ENCODE measurements around the gene KLF1. TPM values are rescaled to one million over a fixed set of nuclear protein-coding genes. Genes with fewer than 3 reads are reported as not detected.

Gene KLF1
- total RNA-seq, 1 donor from 2014 or later = not detected

DNA sequence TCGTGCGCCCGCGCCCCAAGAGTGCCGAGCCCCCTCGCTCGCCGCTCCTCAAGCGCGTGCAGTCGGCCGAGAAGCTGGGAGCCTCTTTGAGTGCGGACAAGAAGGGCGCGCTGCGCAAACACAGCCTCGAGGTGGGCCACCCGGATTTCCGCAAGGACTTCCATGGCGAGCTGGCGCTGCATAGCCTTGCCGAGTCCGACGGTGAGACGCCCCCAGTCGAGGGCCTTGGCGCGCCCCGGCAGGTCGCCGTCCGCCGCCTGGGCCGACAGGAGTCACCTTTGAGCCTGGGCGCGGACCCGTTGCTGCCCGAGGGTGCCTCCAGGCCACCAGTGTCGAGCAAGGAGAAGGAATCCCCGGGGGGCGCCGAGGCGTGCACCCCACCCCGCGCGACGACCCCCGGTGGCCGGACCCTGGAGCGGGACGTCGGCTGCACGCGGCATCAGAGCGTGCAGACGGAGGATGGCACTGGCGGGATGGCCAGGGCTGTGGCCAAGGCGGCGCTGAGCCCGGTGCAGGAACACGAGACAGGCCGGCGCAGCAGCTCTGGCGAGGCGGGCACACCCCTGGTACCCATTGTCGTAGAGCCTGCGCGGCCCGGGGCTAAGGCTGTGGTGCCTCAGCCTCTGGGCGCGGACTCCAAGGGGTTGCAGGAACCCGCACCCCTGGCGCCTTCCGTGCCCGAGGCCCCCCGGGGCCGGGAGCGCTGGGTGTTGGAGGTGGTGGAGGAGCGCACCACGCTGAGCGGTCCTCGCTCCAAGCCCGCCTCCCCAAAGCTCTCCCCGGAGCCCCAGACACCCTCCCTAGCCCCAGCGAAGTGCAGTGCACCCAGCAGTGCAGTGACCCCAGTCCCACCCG is 12.9 kb downstream of the KLF1 start:
- H3K36me3 ChIP-seq = peaks cover 34% of the 10 kb centered on the region
- DNase-seq = no peak

DNA sequence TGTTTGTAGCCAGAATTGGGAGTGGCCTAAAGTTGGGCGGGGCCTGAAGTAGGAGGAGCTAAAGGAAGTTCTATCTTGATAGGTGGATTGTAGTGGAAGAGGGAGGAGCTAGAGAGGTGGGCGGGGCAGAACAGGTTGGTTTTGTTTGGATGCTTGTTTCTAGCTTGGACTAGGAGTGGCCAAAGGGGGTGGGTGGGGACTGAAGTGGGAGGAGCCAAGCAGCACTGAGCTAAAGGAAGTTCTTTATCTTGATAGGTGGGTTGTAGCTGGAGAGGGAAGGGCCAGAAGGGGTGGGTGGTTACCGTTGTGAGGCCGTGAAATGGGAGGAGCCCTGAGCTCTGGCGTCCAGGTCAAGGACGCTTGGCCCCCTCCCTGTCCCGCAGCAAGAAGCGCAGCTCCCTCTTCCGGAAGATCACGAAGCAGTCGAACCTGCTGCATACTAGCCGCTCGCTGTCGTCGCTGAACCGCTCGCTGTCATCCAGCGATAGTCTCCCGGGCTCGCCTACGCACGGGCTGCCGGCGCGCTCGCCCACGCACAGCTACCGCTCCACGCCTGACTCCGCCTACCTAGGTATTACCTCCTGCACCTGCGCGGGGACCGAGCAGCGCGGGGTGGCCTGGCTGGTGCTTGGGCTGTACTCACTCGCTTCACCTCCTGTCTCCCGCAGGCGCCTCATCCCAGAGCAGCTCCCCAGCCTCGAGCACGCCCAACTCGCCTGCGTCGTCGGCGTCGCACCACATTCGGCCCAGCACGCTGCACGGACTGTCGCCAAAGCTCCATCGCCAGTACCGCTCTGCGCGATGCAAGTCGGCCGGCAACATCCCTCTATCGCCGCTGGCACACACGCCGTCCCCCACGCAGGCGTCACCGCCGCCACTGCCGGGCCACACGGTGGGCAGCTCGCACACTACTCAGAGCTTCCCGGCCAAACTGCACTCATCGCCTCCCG is 13.8 kb downstream of the KLF1 start:
- H3K4me1 ChIP-seq = peaks cover 8% of the 10 kb centered on the region
- H3K4me3 ChIP-seq = peak overlapping the region; percentile 59
- peaks cover 22% of the 10 kb centered on the region for H3K27me3 ChIP-seq (ENCODE audit: low read depth)
- no peak overlapping the region for H3K27ac ChIP-seq (replicated peaks)
- H3K9me3 ChIP-seq (replicated peaks) = no peaks in the 10 kb centered on the region
- TF ChIP-seq, protein P1, sequence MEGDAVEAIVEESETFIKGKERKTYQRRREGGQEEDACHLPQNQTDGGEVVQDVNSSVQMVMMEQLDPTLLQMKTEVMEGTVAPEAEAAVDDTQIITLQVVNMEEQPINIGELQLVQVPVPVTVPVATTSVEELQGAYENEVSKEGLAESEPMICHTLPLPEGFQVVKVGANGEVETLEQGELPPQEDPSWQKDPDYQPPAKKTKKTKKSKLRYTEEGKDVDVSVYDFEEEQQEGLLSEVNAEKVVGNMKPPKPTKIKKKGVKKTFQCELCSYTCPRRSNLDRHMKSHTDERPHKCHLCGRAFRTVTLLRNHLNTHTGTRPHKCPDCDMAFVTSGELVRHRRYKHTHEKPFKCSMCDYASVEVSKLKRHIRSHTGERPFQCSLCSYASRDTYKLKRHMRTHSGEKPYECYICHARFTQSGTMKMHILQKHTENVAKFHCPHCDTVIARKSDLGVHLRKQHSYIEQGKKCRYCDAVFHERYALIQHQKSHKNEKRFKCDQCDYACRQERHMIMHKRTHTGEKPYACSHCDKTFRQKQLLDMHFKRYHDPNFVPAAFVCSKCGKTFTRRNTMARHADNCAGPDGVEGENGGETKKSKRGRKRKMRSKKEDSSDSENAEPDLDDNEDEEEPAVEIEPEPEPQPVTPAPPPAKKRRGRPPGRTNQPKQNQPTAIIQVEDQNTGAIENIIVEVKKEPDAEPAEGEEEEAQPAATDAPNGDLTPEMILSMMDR (IDR thresholded peaks at IDR 0.05; ENCODE audit: borderline replicate concordance) = no peak
- no peak for DNase-seq
- H3K36me3 ChIP-seq = peaks cover 28% of the 10 kb centered on the region
- intact Hi-C loops (cut with micrococcal nuclease) = no loop called here

More for the DNA sequence above, 12.9 kb downstream of the KLF1 start:
- Histone ChIP-seq H3K27me3 (ENCODE audit: low read depth) (peaks cover 13% of the 10 kb centered on the region), H3K9me3 (replicated peaks) (no peaks in the 10 kb centered on the region), H3K4me1 (peaks cover 8% of the 10 kb centered on the region), H3K27ac (replicated peaks) (no peak overlapping the region), H3K4me3 (peak overlapping the region; percentile 59)
- TF ChIP-seq, protein P1 (IDR thresholded peaks at IDR 0.05; ENCODE audit: borderline replicate concordance) = no peak
- intact Hi-C loops (cut with micrococcal nuclease) = no loop called here

DNA sequence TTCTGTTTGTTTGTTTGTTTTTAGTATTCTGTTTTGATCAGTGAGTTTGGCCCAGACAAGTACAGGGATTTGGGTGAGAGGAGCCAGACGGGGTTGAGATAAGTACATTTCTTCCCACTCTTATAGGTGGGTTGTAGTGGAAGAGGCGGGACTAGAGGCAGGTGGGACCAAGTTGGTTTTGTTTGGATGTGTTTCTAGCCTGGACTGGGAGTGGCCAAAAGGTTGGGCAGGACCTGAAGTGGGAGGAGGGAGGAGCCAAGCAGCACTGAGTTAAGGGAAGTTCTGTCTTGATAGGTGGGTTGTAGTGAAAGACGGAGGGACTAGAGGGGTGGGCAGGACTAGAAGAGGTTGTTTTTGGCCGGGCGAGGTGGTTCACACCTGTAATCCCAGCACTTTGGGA is 14.7 kb downstream of the KLF1 start:
- TF ChIP-seq, protein P1 (IDR thresholded peaks at IDR 0.05; ENCODE audit: borderline replicate concordance) = no peak
- no peak for DNase-seq
- H3K4me1 ChIP-seq = peaks cover 15% of the 10 kb centered on the region
- no peaks in the 10 kb centered on the region for H3K9me3 ChIP-seq (replicated peaks)
- no peak overlapping the region for H3K27ac ChIP-seq (replicated peaks)
- peaks cover 18% of the 10 kb centered on the region for H3K36me3 ChIP-seq
- intact Hi-C loops (cut with micrococcal nuclease) = no loop called here
- no peak overlapping the region for H3K4me3 ChIP-seq
- peaks cover 30% of the 10 kb centered on the region for H3K27me3 ChIP-seq (ENCODE audit: low read depth)

DNA sequence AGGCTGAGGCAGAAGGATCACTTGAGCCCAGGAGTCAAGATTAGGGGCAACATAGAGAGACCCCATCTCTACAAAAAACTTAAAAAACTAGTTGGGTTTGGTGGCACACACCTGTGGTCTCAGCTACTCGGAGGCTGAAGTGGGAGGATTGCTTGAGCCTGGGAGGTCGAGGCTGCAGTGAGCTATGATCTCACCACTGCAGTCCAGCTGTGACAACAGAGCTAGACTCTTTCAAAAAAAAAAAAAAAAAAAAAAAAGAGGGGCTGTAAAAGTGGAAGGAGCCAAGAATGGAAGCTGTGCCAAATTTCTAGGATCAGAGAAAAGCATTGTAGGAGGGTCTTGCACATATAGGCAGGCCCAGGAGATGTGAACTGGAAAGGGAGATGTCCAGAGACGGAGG is 15.3 kb downstream of the KLF1 start:
- Histone ChIP-seq H3K4me1 (peaks cover 17% of the 10 kb centered on the region), H3K4me3 (no peak overlapping the region), H3K27me3 (ENCODE audit: low read depth) (peaks cover 36% of the 10 kb centered on the region), H3K36me3 (peaks cover 13% of the 10 kb centered on the region), H3K27ac (replicated peaks) (no peak overlapping the region), H3K9me3 (replicated peaks) (no peaks in the 10 kb centered on the region)
- TF ChIP-seq, protein P1 (IDR thresholded peaks at IDR 0.05; ENCODE audit: borderline replicate concordance) = no peak
- intact Hi-C loops (cut with micrococcal nuclease) = no loop called here
- no peak for DNase-seq

DNA sequence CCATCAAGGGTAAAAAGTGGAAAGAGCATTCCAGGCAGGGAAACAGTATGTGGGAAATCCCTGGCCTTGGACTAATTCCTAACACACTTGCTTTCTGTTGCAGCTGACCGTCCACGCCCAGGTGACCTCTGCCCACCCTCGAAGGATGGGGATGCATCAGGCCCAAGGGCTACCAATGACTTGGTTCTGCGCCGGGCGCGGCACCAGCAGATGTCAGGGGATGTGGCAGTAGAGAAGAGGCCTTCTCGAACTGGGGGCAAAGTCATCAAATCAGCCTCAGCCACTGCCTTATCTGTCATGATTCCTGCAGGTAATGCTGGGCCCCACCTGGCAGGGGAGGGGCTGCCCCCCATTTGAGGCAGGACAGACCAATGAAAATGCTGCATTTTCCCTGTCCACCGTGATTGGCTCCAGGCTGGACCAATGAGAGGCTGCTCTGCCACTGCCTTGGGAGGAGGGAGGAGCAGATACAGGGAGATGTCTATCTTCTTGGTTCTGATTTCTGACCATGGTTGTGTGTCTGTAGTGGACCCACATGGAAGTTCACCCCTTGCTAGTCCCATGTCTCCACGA is 18.4 kb downstream of the KLF1 start:
- Histone ChIP-seq H3K27ac (replicated peaks) (no peak overlapping the region), H3K36me3 (no peaks in the 10 kb centered on the region), H3K4me1 (peaks cover 15% of the 10 kb centered on the region), H3K9me3 (replicated peaks) (no peaks in the 10 kb centered on the region), H3K27me3 (ENCODE audit: low read depth) (peaks cover 29% of the 10 kb centered on the region), H3K4me3 (no peak overlapping the region)
- no peak for DNase-seq
- intact Hi-C loops (cut with micrococcal nuclease) = no loop called here
- TF ChIP-seq, protein P1 (IDR thresholded peaks at IDR 0.05; ENCODE audit: borderline replicate concordance) = no peak

Measured in left ventricle myocardium inferior (tissue), 1 donor.